Activated B cell treated with CpG ODN at 0.5 μM for 24 hours (primary cell): ENCODE measurements around the gene C16orf89. TPM values are rescaled to one million over a fixed set of nuclear protein-coding genes. Genes with fewer than 3 reads are reported as not detected.

Source experiments
- ATAC-seq: fragments of 200-7000 bp; cut with Tn5 transposase; one replicate; pipeline ENCODE4 v1.10.0; 2021; ENCODE audit warnings: low read depth, mild to moderate bottlenecking, moderate library complexity
- CTCF ChIA-PET: fragments of 350-600 bp; sonication (Branson Sonifier 250); formaldehyde crosslinking; loops from one replicate; lab custom pipeline; 2021; ENCODE audit warnings: antibody characterized with exemption; lab: Charles Lee
- POLR2A ChIA-PET: fragments of 350-600 bp; sonication (Branson Sonifier 250); formaldehyde crosslinking; loops from one replicate; lab custom pipeline; 2021; ENCODE audit warnings: antibody characterized with exemption; lab: Charles Lee
- DNase-seq: peaks from one replicate; pipeline ENCODE4 v3.0.0; 2022
- H3K27ac Mint-ChIP-seq: one replicate; pipeline ENCODE4 v1.8.0; 2020; ENCODE audit warnings: mixed read lengths
- H3K27me3 Mint-ChIP-seq: one replicate; pipeline ENCODE4 v1.8.0; 2021; ENCODE audit warnings: mixed read lengths
- H3K36me3 Mint-ChIP-seq: one replicate; pipeline ENCODE4 v1.8.0; 2021; ENCODE audit warnings: low read depth, mixed read lengths
- H3K4me1 Mint-ChIP-seq: one replicate; pipeline ENCODE4 v1.8.0; 2021; ENCODE audit warnings: mixed read lengths
- H3K4me3 Mint-ChIP-seq: one replicate; pipeline ENCODE4 v1.8.0; 2020; ENCODE audit warnings: mild to moderate bottlenecking, mixed read lengths
- H3K9me3 Mint-ChIP-seq: one replicate; pipeline ENCODE4 v1.8.0; 2020; ENCODE audit warnings: mixed read lengths
- intact Hi-C: fragments of 100-400 bp; cut with micrococcal nuclease; formaldehyde crosslinking; loops from one replicate; pipeline ENCODE4 v1.15.1; 2024
- total RNA-seq: library from RNA; stranded (reverse); gene quantifications from 2 replicates; pipeline ENCODE4 v1.2.3, GENCODE V29; 2022
- TF ChIP-seq, protein P1 (sequence below): fragments of 200-600 bp; IDR thresholded peaks from one replicate; pipeline ENCODE4 v1.8.0; 2022; ENCODE audit warnings: antibody characterized with exemption, mild to moderate bottlenecking

C16orf89 gene
- total RNA-seq, 1 donor from 2014 or later: not detected

DNA sequence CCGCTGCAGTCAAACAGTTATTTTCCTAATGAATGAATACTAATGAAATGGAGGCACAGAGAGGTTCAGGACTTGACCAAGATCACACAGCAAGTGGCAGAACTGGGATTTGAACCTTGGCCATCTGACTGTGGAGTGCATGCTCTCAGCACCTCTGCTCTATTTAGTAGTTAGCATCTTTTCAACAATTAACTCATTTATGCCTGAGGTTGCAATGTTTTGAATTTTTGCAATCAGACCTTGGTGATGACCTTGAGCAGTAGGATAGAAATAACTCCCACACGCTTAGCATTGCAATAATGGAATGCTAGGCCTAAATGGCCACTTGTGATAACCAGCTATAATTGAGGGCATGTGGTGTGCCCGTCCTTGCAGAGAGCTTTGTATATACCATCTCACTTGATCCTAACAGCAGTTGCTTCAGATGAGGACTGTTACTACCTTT is 63.0 kb downstream of the C16orf89 start:
- ChIA-PET POLR2A (interaction anchor here (0.6 kb wide), 1 partner anchor 833 kb away, joined by 3 read pairs; no protein-coding TSS in a partner anchor), CTCF (no interaction called here)
- DNase-seq (no peak), ATAC-seq (no peak)
- peaks cover 5% of the 10 kb centered on the region for H3K27me3 Mint-ChIP-seq
- no peak overlapping the region for H3K27ac Mint-ChIP-seq
- no peaks in the 10 kb centered on the region for H3K9me3 Mint-ChIP-seq
- H3K36me3 Mint-ChIP-seq: no peaks in the 10 kb centered on the region
- TF ChIP-seq, protein P1, sequence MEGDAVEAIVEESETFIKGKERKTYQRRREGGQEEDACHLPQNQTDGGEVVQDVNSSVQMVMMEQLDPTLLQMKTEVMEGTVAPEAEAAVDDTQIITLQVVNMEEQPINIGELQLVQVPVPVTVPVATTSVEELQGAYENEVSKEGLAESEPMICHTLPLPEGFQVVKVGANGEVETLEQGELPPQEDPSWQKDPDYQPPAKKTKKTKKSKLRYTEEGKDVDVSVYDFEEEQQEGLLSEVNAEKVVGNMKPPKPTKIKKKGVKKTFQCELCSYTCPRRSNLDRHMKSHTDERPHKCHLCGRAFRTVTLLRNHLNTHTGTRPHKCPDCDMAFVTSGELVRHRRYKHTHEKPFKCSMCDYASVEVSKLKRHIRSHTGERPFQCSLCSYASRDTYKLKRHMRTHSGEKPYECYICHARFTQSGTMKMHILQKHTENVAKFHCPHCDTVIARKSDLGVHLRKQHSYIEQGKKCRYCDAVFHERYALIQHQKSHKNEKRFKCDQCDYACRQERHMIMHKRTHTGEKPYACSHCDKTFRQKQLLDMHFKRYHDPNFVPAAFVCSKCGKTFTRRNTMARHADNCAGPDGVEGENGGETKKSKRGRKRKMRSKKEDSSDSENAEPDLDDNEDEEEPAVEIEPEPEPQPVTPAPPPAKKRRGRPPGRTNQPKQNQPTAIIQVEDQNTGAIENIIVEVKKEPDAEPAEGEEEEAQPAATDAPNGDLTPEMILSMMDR: no peak
- intact Hi-C loops: no loop called here
- H3K4me1 Mint-ChIP-seq: no peaks in the 10 kb centered on the region
- H3K4me3 Mint-ChIP-seq: no peak overlapping the region

DNA sequence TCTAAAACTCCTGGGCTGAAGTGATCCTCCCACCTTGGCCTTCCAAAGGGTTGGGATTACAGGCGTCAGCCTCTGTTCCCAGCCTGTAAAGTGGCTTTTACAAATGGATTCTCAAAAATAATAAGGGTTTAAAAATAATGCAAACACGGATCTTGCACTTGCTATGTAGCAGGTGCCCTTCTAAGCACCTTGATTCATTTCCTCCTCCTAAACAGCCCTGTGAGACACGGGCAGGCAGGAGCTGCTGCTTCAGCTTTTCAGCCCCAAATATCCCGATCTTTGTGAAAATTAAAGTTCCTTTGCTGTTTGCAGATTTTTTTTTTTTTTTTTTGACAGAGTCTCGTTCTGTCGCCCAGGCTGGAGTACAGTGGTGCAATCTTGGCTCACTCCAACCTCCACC is 63.8 kb downstream of the C16orf89 start:
- ATAC-seq: no peak
- Mint-ChIP-seq H3K4me1 (no peaks in the 10 kb centered on the region), H3K36me3 (no peaks in the 10 kb centered on the region), H3K27ac (no peak overlapping the region), H3K27me3 (peaks cover 7% of the 10 kb centered on the region), H3K4me3 (no peak overlapping the region), H3K9me3 (no peaks in the 10 kb centered on the region)
- DNase-seq: no peak
- CTCF ChIA-PET: no interaction called here
- POLR2A ChIA-PET: no interaction called here
- TF ChIP-seq, protein P1: no peak
- intact Hi-C loops: no loop called here

DNA sequence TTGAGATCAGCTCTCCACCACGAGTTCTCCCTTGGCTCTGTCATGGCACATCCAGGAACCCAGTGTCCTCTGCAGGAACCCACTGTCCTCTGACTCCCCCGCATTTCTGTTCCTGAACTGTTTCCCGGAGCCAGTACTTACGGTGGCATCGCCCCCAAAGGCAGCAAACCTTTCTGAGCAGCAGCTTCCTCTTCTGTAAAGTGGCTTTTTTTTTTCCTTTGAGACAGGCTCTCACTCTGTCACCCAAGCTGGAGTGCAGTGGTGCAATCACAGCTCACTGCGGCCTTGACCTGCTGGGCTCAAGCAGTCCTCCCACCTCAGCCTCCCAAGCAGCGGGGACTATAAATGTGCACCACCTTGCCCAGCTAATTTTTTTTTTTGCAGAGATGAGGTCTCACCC is 64.2 kb downstream of the C16orf89 start:
- Mint-ChIP-seq H3K36me3 (no peaks in the 10 kb centered on the region), H3K9me3 (no peaks in the 10 kb centered on the region), H3K4me3 (no peak overlapping the region), H3K27me3 (peaks cover 9% of the 10 kb centered on the region), H3K4me1 (no peaks in the 10 kb centered on the region), H3K27ac (no peak overlapping the region)
- TF ChIP-seq, protein P1: no peak
- ChIA-PET POLR2A (interaction anchor here (0.6 to 0.7 kb wide), 2 partner anchors 26 to 225 kb away, joined by 5 to 8 read pairs; no protein-coding TSS in a partner anchor), CTCF (no interaction called here)
- DNase-seq: no peak
- ATAC-seq: no peak
- intact Hi-C loops: no loop called here

DNA sequence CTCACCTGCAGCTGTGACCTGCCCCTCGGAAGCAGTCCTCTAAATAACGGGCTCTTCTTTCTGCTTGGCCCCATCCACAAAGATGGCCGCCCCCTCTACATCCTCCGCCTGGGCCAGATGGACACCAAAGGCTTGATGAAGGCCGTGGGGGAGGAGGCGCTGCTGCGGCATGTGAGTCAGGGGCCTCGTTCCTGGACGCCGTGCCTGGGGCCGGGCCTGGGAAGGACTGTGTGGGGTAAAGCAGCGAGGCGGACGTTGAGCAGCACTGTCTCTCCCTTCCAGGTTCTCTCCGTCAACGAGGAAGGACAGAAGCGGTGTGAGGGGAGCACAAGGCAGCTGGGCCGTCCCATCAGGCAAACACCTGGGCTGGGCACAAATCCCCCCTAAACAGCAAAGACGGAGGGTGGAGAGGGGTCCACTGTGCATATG is 65.2 kb downstream of the C16orf89 start:
- H3K4me3 Mint-ChIP-seq: no peak overlapping the region
- H3K36me3 Mint-ChIP-seq: no peaks in the 10 kb centered on the region
- ChIA-PET CTCF (no interaction called here), POLR2A (no interaction called here)
- intact Hi-C loops: no loop called here
- no peak overlapping the region for H3K27ac Mint-ChIP-seq
- ATAC-seq (no peak), DNase-seq (no peak)
- peaks cover 11% of the 10 kb centered on the region for H3K27me3 Mint-ChIP-seq
- TF ChIP-seq, protein P1: no peak
- no peaks in the 10 kb centered on the region for H3K4me1 Mint-ChIP-seq
- H3K9me3 Mint-ChIP-seq: no peaks in the 10 kb centered on the region

DNA sequence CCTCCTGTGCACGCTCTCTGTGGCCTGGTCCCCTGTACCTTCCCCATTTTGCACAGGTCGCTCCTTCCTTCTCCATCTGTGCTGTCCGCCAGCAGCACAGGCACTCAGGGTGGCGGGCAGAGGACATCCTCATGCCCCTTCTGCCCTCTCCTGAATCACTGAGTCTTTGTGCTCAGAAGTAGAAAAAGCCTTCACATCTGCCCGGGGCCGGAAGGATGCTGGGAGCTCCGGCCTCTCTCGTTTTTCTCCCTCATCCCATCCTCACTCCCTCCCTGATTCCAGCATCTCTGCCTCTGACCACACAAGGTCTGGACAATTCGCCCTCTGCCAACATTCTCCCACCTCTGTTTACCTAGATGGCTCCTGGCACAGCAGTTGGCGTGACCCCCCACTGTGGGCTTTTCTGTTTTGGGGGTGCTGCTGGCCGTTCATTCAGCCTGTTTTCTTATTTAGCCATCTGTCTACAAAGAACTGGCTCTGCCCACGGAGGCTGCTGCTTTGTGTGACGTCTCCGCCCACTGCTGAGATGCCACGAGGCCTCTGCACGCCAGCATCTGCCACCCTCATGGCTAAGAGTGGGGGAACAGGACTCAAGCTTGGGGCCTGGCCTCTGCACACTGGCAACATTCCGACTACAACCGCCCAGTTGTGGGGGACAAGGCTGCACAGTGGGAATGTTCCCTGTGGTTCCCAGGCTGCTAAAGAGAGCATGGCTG is 70.9 kb downstream of the C16orf89 start:
- Mint-ChIP-seq H3K4me1 (no peaks in the 10 kb centered on the region), H3K4me3 (no peak overlapping the region), H3K27ac (no peak overlapping the region), H3K9me3 (no peaks in the 10 kb centered on the region), H3K36me3 (no peaks in the 10 kb centered on the region), H3K27me3 (peaks cover 26% of the 10 kb centered on the region)
- no peak for DNase-seq
- ChIA-PET POLR2A (no interaction called here), CTCF (no interaction called here)
- intact Hi-C loops: no loop called here
- no peak for ATAC-seq
- TF ChIP-seq, protein P1: no peak

Other genes with a start within 250 kb of the C16orf89 start
- 138 and 156 TPM in 2 replicates for gene GLYR1, start 218.7 kb downstream of the C16orf89 start, total RNA-seq
- 33.4 and 36.1 TPM in 2 replicates for gene UBN1, start 218.5 kb downstream of the C16orf89 start, total RNA-seq
- gene PPL, start 128.8 kb downstream of the C16orf89 start, total RNA-seq: 0.04 TPM in 1 of 2 replicates, not detected in the other
- not detected in 2 replicates for gene SEC14L5, start 107.6 kb downstream of the C16orf89 start, total RNA-seq
- gene NAGPA, start 32.0 kb downstream of the C16orf89 start, total RNA-seq: 23.8 and 24.2 TPM in 2 replicates
- 25.8 and 28.2 TPM in 2 replicates for gene ALG1, start 5.9 kb upstream of the C16orf89 start, total RNA-seq
- gene EEF2KMT, start 31.8 kb upstream of the C16orf89 start, total RNA-seq: 14.9 and 15.3 TPM in 2 replicates